OCI-M2 (cell line): ENCODE data around the gene DCLK2.

ENCODE experiments used
- DNase-seq: peaks from one replicate; lab custom pipeline; 2025; ENCODE audit not compliant: unreplicated experiment; lab: John Stamatoyannopoulos, UW

DCLK2 gene

GRCh38 chr4:150069353-150069752 lies 8.9 kb upstream of the DCLK2 start:
- no peak for DNase-seq

- DNase-seq, result no peak
Observed at GRCh38 chr4:150070464-150071170, 7.6 kb upstream of the DCLK2 start.

GRCh38 chr4:150072471-150072870 lies 5.8 kb upstream of the DCLK2 start:
- DNase-seq, result no peak

GRCh38 chr4:150072906-150073714 lies 5.1 kb upstream of the DCLK2 start:
- no peak for DNase-seq

- no peak for DNase-seq
Observed at GRCh38 chr4:150074064-150074463, 4.2 kb upstream of the DCLK2 start.

- DNase-seq, result no peak
Observed at GRCh38 chr4:150078579-150079080, 385 bp downstream of the DCLK2 start.

- no peak for DNase-seq
Observed at GRCh38 chr4:150079081-150079581, 886 bp downstream of the DCLK2 start.

- no peak for DNase-seq
Observed at GRCh38 chr4:150080337-150080736, 2.1 kb downstream of the DCLK2 start.

- DNase-seq, result no peak
Observed at GRCh38 chr4:150080875-150081274, 2.6 kb downstream of the DCLK2 start.

- DNase-seq, result no peak
Observed at GRCh38 chr4:150082241-150082640, 4.0 kb downstream of the DCLK2 start.

- no peak for DNase-seq
Observed at GRCh38 chr4:150087006-150087405, 8.8 kb downstream of the DCLK2 start.

- no peak for DNase-seq
Observed at GRCh38 chr4:150089732-150090131, 11.5 kb downstream of the DCLK2 start.

GRCh38 chr4:150090836-150091235 lies 12.6 kb downstream of the DCLK2 start:
- no peak for DNase-seq

- no peak for DNase-seq
Observed at GRCh38 chr4:150094676-150095075, 16.4 kb downstream of the DCLK2 start.

- no peak for DNase-seq
Observed at GRCh38 chr4:150096625-150097024, 18.4 kb downstream of the DCLK2 start.

GRCh38 chr4:150098214-150098613 lies 20.0 kb downstream of the DCLK2 start:
- DNase-seq, result no peak

GRCh38 chr4:150104404-150105027 lies 26.3 kb downstream of the DCLK2 start:
- DNase-seq, result no peak

GRCh38 chr4:150106886-150107285 lies 28.6 kb downstream of the DCLK2 start:
- DNase-seq, result no peak

- DNase-seq, result no peak
Observed at GRCh38 chr4:150108691-150109090, 30.4 kb downstream of the DCLK2 start.

GRCh38 chr4:150114641-150115040 lies 36.4 kb downstream of the DCLK2 start:
- DNase-seq, result no peak

- DNase-seq, result no peak
Observed at GRCh38 chr4:150115851-150116250, 37.6 kb downstream of the DCLK2 start.

GRCh38 chr4:150116506-150116905 lies 38.3 kb downstream of the DCLK2 start:
- DNase-seq, result no peak
